ENCODE measurements around the gene EAF2.

EAF2 gene

GRCh38 chr3:121863801-121864200, 28.8 kb downstream of the EAF2 start:
- peak; percentile 45 to 82 for DNase-seq

DNA sequence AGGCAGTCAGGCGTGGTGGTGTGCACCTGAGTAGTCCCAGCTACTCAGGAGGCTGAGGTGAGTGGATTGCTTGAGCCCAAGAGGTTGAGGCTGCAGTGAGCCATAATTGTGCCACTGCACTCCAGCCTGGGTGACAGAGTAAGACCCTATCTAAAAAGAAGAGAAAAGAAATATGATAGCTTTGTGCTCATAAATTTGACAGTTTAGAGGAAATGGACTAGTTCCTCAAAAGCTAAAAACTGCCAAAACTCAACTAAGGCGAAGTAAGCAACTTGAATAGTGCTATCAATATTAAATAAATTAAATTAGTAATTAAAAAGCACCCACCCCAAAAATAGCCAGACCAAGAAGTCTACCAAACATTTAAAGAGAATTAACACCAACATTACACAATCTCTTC, 34.7 kb downstream of the EAF2 start:
- DNase-seq: no peak

- no peak for DNase-seq
Measured at GRCh38 chr3:121870717-121871116, 35.7 kb downstream of the EAF2 start.

DNA sequence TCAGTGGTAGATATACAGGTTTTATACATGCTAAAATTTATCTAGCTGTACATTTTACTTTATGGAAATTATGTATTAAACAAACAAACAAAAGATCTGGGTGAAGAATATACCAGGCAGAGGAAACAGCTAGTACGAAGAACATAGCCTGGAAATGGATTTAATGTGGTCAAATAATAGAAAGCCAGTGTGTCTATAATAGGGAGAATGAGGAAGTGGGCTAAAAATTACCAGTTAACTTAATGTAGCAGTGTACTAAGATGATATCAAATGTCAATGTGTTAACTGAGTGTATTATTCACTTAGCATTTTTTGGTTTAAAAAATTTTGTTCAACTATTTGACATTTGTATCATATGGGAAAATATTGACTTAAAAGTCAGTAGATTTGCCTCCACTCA, 36.4 kb downstream of the EAF2 start:
- no peak for DNase-seq

- no peak for DNase-seq
Measured at GRCh38 chr3:121878411-121878810, 43.4 kb downstream of the EAF2 start.

GRCh38 chr3:121883507-121883906, 48.5 kb downstream of the EAF2 start:
- peak; percentile 28 to 31 for DNase-seq

GRCh38 chr3:121885386-121885785, 50.4 kb downstream of the EAF2 start:
- no peak for DNase-seq

GRCh38 chr3:121894301-121894990, 59.4 kb downstream of the EAF2 start, which contains the start of gene SLC15A2:
TSS of gene SLC15A2 (plus strand) at chr3:121894401. CDS start at chr3:121894477, 76 bp downstream.
- DNase-seq: peak; percentile 5 to 48

DNA sequence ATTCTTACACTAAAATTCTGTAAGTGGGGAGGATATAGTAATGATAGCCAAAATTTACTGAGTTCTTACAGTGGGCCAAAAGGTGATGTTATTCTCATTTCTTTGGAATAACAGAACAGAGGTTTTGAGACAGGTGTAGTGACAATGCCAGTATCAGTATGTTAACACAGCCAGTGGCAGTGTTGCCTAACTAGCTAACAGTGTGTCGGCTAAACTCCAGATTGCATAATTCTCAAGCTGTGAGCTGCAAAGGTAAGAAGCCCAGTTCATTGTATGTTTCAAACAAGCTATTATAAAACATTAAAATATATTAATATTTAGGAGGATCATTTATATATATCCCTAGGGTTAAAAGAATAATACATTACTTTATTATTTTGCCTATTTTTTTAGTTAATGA, 60.1 kb downstream of the EAF2 start:
- DNase-seq: no peak

DNA sequence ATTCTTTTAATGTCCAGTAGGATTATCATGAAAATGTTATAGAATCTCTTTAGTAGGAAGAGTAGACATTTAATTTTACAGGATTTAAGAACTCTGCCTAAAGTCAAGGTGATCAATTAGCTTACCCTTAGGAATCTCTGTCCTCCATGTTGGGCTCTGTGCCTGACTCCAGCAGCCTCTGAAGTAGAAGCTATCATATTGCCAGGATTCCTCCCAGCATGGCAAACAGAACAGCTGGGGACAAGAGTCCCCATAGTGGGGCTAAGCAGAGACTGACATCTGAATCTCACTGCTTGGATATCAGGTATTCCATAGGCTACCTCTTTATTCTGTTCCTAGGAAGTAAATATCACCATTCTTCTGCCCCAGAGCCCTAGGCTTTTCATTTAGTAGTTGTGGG, 60.7 kb downstream of the EAF2 start:
- no peak for DNase-seq

DNA sequence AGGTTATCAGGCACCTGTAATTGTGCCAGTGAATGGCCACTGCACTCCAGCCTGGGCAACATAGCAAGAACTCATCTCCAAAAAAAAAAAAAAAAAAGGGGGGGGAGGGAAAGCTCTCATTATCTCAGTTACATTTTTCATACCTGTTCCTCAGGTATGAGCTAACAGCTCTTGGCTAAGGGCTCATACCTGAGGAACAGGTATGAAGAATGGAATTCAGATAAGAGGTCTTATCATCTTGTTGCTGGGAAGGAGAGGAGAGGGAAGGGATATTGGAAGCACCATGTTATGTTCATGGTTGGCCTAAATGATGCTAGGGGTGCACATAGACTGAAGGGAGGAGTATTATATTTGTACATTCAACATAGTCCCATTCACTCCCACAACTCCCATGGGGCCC, 61.8 kb downstream of the EAF2 start:
- DNase-seq: no peak

GRCh38 chr3:121897296-121897695, 62.3 kb downstream of the EAF2 start:
- DNase-seq: no peak

DNA sequence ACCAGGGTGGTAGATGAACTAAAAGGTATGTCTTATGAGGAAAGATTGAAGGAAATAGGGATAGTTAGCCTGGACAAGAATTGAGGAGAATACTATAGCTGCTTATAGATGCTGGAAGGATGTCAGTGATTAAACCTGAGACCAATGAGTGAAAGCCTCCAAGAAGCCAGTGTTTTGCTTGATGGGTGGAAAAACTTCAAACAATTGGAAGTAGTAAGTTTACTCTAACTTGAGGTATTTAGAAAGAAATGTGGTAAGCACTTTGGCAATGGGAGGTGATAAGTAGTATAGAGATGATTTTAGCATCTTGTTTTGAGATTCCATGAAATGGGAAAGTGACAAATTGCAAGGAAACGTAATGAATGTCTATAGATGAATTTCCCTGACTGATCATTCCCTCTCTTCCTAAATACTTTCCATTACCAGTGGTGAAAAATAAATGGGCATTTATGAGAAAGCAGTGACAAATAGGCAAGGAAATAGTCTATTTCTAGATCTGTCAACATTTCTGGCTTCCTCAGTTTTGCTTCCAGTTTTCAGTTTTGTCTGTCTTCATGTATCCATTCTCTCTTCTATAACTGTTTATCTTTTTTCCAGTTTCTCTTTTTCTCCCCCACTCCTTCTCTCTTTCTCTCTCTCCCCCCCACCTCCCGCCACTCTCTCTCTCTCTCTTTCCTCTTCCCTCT, 78.4 kb downstream of the EAF2 start:
- DNase-seq: no peak

GRCh38 chr3:121914081-121914998, 79.3 kb downstream of the EAF2 start:
- peak; percentile 1 to 10 for DNase-seq

GRCh38 chr3:121916189-121916588, 81.2 kb downstream of the EAF2 start:
- DNase-seq: no peak

GRCh38 chr3:121918779-121919483, 83.9 kb downstream of the EAF2 start:
- DNase-seq: no peak

DNA sequence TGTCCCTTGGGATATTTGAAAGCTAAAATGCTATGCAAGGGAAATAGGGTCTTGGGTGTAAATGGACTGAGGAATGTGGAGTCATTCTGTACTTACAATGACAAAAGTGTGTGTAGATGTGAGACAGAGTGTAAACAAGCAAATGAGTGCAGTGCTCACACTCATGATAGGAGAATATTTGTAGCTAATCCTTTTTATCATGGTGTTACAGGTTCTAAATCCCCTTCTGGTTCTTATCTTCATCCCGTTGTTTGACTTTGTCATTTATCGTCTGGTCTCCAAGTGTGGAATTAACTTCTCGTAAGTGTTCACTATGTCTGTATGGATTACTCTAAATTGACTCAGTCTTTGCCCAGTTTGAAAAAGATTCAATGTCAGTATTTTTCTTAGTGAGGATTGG, 89.7 kb downstream of the EAF2 start:
- no peak for DNase-seq

DNA sequence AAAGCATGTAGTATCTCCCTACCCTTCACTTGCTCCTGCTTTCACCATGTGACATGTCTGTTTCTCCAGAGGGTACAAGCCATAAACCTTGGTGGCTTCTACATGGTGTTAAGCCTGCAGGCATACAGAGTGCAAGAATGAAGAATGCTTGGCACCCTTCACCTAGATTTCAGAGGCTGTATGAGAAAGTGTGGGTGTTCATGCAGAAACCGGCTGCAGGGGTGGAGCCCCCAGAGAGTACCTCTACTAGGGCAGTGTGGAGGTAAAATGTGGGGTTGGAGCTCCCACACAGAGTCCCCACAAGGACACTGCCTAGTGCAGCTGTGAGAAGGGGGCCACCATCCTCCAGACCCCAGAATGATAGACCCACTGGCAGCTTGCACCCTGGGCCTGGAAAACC, 91.4 kb downstream of the EAF2 start:
- no peak for DNase-seq
